ENCODE results near the gene OMP.

The OMP gene

DNA sequence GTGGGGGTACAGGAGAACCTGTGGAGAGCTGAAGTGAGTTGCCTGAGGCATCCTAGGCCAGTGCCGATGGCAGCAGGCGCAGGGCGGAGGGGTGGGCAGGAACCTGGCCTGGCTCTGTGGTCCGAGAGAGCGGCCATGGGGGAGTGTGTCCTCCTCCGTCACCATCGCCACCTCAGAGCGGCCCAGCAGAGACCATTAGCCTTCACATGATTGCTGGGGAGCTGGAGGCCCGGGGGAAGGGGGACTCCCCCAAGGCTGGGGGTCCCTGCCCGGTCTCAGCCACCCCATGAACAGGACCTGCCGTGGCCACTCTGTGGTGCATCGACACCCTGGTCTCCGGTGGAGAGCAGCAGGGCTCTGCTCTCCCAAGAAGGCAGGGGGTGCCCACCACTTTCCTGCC lies 4.1 kb downstream of the OMP start:
- no peak for DNase-seq

DNA sequence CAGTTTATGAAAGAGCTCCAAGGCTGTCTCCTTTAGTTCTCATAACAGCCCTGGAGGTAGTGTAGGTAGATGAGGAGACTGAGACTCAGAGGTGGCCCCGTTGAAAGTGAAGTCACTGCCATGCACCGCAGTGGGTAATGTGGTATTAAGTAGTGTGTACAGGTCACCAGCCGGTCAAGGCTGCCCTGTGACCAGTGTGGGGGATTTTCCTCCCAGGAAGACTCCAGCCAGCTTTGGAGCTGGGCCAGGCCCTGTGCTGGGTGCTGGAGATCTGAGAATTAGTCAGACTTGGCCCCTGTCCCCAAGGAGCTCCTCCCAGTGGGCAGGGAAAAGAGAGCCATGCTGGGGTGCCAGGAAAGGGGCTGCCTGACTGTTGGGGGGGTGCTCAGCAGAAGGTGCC lies 5.3 kb downstream of the OMP start:
- DNase-seq = peak; percentile 75

DNA sequence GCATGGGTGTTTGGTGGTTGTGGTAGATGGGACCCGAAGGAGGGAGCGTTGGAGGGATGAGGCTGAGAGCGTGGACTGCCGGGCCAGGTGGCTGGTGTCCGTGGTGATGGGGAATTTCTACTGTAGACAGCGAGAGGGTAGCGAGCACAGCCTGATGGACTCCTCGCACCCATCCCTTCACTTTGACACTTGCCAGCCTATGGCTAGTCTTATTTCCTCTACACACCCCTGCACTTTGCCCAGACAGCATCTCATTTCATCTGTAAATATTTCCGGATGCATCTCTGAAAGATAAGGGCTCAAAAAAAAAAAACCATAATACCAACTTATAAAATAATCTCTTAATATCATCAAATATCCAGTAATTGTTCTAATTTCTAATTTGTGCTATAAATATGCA lies 5.8 kb downstream of the OMP start:
- no peak for DNase-seq

DNA sequence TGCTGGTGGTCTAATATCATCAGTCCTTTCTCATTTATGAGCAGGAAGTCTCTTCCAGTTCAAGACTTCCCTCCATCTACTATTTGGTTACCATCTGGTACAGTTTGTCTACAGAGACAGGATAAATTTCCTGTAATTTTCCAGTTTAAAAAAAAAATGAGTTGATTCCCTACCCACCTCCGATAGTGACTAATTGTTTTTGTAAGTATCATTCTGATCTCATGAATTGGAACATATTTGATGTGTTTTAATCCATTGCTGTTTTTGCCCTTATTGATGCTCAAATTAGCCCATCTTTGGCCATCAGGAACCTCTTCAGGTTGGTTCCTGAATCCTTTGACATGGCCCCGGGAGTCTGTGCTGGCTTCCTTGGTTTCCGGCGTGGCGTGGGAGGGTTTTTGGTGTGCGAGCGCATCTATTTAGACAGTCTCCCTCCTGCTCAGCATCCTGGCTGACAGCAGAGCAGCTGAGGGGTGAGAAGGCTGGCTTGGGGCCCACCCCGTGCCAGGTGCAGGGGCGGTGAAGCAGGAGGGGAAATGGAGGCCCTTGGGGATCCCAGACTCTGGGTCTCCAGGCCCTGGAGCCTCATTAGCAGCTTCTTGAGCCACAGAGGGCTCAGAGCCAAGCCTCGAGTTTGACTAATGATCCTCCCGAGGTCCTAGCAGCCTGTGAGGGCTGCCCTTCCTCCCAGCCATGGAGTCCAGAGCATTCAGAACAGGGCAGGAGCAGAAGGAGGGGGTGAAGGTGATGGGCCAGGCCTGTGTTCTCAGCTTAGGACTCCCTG lies 6.8 kb downstream of the OMP start:
- peak; percentile 30 for DNase-seq

DNA sequence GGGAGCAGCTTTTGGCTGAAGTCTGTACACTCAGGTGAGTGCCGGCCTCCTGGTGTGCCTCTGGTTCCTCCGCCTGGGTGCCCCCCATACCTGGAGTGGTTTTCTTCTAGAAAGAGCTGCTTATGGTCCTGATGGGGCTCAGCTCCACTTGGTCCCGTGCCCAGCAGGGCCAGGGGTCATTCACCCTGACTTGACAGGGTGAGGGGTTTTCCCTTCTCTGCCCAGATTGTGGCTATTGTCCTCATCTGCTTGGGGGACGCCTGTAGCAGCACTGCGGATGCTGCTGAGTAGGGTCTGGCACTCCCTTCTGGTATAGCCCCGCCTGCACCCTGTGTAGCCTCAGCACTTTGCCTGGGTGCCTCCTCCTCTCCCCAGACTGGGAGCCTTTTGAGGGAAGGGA lies 8.2 kb downstream of the OMP start:
- no peak for DNase-seq

DNA sequence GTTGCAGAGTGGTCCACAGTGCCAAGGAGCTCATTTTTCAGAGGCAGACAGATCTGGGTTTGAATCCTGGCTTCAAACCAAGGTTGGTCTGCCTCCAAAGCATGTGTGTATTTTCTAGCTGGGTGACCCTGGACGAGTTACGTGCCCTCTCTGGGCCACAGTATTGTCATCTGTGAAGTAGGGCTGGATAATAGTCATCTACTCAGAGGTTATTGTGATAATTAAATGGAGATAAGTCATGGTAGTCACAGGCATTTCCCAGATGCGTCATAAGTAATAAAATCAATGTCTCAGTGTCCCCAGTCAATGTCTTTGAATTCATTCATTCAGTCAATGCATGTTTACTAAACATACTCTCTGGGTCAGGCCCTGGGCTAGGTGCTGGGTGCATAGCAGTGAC lies 8.6 kb downstream of the OMP start:
- DNase-seq = no peak

DNA sequence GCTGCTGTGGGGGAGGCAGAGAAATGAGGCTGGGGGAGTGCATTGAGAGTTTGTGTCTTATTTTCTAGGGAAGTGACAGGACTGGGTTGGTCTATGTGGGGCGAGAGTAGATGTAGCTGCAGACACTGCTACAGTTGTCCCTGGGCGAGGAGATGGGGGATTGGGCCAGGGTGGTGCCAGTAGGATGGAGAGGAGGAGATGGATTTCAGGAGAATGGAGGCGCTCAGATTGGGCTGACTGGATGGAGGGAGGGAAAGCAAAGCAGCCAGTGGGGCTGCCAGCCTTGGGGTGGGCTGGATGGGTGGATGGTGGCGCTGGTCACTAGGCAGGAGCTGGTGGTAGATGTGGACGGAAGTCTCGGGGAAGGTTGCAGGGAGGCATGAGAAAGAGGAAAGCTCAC lies 9.3 kb downstream of the OMP start:
- DNase-seq = no peak

DNA sequence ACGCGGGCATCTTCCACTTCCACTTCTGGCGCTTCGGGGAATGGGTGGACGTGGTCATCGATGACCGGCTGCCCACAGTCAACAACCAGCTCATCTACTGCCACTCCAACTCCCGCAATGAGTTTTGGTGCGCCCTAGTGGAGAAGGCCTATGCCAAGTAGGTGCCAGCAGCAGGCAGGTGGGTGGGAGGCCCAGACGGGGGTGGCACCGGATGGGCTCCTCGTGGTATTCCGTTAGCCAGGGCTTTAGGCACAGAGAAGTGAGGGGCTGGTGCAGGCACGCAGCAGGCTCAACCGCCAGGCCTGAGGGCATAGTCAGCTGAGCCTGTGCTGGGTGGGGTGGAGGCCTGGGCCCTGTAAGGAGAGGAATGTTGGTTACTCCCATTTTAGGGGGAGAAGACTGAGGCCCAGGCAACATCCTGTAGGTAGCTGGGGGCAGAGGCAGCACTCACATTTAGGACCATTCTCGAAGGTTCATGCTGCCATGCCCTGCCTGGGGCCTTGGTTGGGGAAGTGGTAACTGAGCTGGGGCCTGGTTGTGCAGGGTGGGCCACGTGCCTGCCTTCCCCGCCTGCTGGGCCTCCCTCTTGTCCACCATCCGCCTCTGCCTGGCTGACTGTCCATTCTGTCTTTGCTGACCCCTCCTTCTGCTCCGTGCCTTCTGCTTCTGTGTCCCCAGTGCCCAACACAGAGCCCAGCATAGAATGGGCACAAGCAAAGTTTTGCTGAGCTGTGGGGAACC lies 10.2 kb downstream of the OMP start:
- DNase-seq = no peak

DNA sequence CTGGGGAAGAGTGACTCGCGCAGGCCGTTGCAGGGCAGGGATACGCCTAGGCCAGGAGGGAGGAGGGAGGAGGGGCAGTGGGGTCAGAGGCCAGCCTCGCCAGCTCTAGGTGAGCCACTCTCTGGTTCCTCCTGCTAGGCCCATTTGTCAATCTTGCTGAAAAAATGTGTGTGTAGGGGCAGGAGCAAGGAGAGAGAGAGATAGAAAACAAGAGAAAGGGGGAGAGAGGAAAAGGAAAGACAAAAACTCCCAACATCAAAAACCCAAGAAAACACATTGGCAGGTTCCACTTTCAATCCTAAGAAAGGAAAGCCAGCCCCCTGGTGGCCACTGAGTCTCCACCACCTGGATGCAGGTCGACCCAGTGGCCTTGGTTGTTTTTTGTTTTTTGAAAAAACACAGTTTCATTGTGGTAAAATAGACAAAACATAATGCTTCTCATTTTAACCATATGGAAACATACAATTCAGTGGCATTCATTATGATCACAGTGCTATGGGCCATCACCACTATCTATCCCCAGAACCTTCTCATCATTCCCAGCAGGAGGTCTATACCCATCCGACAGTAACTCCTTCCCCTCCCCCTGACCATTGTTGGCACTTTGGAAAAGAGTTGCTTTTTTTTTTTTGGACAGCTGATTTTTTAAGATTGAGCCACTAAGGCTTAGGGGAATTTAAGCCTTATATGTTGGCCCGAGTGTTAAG lies 10.9 kb downstream of the OMP start:
- peak; percentile 29 for DNase-seq

DNA sequence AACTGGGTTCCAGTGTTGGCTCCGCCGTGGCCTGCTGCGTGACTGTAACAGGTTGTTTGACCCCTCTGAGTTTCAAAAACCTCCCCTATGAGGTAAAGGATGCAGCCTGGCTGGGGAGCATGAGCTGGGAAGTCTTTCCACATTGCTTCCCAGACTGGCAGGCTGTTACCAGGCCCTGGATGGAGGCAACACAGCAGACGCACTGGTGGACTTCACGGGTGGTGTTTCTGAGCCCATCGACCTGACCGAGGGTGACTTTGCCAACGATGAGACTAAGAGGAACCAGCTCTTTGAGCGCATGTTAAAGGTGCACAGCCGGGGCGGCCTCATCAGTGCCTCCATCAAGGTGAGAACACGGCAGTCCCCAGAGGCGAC lies 11.4 kb downstream of the OMP start:
- no peak for DNase-seq

DNA sequence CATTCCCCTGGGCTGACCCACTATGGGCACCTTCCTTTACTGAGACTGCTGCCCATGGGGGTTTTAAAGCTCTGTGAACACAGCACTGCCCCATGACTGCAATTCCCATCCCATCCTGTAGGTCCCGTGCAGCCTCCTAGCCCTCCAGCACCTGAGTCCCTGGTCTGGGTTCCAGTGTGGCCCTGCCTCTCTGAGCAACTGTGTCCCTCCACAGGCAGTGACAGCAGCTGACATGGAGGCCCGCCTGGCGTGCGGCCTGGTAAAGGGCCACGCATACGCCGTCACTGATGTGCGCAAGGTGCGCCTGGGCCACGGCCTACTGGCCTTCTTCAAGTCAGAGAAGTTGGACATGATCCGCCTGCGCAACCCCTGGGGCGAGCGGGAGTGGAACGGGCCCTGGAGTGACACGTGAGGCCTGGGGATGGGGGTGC lies 12.6 kb downstream of the OMP start:
- DNase-seq = no peak

DNA sequence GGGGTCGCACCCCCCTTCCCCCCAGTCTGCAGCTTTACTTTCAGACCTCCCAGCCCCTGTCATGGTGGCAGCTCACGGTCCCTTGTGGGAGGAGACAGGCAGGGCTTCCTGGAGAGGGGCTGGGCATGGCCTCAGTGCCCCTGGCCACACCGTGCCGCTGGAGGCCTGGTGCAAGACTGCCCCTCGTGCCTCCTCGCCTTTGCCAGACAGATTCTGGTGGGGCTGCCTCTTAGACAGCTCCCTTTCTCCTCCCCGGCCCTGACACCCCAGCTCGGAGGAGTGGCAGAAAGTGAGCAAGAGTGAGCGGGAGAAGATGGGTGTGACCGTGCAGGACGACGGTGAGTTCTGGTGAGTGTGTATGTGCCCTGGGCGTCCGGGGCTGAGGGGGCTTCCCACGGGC lies 13.3 kb downstream of the OMP start:
- no peak for DNase-seq

DNA sequence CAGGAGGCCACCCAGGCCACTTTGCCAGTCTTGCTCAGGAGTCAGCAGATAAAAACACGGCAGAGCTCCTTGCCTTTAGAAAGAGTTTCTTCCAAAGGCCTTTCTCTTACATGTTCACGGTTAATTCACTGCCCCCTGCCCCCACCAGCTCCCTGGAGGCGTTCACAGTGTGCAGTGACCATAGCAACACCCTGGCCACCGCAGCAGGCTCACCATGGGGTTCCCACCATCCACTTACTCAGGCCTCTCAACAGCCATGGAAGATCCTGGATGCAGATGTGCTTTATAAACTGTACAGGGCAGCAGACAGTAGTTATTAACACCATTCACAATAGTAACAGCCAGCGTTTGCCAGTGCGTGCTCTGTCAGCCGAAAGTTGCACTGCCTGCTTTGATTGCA lies 14.9 kb downstream of the OMP start:
- peak; percentile 32 for DNase-seq

DNA sequence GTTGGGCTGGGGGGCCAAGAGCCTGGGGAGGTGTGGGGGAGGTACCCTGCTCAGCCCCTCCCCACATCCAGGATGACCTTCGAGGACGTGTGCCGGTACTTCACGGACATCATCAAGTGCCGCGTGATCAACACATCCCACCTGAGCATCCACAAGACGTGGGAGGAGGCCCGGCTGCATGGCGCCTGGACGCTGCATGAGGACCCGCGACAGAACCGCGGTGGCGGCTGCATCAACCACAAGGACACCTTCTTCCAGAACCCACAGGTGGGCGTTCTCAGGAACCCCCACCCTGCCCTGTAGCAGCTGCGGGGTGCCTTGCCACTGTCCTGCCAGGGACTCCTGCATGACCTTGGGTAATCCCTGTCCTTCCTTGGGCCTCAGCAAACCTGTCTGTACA lies 15.4 kb downstream of the OMP start:
- DNase-seq = no peak

DNA sequence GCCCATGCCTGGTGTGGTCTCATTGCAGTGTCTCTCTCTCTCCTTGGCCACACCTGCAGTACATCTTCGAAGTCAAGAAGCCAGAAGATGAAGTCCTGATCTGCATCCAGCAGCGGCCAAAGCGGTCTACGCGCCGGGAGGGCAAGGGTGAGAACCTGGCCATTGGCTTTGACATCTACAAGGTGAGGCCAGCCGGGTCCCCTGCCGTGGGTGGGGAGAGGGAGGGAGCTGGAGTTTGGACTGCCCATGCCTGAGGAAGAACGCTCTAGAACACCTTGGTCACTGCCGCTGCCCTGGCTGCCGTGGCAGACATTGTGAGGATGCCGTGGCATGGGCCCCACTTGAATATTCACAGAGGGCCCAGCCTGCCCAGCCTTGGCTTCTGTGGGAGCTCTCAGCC lies 16.3 kb downstream of the OMP start:
- no peak for DNase-seq

DNA sequence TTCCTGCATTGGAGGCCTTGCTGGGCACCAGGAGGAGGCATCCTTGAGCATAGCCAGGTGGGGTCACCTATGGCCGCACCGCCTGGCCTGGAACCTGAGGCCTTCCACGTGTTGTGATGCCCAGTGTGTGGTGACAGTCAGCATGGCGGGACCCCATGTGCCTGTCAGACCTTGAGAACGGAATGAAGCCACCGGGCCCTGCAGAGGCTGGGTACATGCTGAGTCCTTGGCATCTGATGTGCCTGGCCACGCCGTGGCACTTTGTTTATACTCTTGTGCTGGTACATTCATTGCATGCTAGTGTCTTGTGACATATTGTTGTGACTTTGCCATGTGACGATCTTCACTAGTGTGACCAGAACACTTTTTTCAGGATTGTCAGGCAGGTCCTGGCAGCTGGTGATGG lies 16.9 kb downstream of the OMP start:
- no peak for DNase-seq

DNA sequence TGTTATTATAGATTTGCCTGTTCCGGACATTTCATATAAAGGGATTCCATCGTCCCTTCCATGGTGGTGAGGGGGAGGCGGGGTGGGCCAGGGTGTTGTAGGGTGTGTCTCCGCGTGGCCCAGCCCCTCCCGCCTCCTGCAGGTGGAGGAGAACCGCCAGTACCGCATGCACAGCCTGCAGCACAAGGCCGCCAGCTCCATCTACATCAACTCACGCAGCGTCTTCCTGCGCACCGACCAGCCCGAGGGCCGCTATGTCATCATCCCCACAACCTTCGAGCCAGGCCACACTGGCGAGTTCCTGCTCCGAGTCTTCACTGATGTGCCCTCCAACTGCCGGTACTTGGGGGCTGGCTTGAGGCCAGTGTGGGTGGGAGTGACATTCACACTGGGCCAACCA lies 17.9 kb downstream of the OMP start:
- no peak for DNase-seq

DNA sequence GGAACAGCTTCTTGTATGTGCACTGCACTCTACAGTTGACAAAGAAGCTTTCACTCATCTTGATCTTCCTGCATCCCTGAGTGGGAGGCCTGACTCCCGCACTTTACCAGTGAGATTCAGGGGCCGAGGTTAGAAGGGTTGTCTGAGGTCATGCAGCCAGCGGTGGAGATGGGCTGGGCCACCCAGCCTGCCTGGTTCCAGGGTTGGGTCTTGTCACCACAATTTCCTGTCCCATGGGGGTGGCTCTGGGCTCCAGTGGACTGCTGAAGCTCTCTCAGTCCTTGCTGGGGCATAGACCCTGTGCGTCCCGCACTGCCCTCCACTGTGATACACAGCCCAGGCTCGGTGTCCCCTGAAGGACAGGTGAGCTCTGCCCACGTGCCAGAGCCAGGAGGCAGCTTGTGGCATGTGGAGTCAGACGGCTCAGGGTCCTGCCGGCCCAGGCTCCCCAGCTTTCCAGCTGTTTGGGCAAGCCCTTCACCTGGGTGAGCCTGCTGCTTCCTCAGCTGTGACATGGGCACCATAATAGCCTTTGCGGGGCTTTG lies 18.5 kb downstream of the OMP start:
- no peak for DNase-seq

DNA sequence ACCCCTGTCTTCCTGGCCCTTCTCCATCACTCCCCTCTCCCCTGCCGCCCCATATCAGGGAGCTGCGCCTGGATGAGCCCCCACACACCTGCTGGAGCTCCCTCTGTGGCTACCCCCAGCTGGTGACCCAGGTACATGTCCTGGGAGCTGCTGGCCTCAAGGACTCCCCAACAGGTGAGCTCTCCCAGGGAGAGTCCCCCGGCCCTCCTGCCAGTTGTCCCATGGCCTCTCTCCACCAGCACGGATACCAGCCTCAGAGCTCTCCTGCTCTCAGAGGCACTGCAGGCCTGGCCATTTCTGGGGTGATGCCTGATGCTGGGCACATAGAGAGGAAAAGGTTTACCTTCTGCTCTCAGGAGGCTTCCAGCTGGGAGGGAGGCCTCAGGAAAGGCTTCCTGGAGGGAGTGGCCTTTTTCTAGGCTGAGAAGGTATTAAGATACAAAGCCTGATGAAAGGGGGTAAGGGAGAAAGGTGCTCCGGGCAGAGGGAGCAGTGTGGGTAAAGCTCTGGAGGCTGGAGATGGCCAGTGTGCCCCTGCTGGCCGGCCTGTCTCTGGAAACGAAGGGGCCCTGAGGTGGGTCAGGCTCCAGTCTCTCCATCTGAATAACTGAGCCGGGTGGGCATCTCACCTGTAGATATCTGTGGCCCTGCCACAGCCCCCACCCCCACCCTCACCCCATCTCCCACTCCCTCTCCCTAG lies 19.4 kb downstream of the OMP start:
- no peak for DNase-seq

DNA sequence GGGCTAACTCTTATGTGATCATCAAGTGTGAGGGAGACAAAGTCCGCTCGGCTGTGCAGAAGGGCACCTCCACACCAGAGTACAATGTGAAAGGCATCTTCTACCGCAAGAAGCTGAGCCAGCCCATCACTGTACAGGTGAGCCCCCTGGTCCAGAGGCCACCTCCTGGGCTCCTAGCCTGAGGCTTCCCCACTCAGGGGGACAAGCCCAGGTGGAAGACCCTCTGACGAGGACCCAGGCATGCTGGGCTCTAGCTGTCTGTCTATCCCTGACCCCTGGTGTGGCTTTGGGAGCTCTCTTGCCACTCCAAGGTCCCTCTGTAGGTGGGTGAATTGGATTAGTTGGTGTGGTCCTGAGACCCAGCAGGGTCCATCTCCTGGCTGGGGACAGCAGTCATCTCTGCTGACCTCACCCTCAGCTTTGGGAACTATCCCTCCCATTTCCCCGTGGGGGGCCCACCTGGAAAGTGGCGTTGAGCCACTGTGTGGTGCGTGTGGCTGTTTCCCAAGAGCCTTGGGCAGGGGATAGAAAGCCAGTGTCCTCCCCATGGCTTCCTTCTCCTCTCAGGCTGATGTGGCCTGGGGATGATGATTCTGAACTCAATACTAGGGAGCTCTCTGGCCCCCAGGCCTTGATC lies 20.1 kb downstream of the OMP start:
- DNase-seq = no peak

DNA sequence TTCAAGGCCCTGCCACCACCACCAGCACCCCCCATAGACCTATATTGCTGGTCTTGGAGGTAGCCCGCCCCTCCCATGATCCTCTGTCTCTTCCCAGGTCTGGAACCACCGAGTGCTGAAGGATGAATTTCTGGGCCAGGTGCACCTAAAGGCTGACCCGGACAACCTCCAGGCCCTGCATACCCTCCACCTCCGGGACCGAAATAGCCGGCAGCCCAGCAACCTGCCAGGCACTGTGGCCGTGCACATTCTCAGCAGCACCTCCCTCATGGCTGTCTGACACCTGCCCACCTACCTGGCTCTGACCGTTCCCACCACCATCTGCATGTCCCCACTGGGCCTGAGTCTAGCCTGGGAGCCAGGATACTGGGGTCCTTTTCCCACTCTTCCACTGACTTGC lies 21.0 kb downstream of the OMP start:
- DNase-seq = no peak

DNA sequence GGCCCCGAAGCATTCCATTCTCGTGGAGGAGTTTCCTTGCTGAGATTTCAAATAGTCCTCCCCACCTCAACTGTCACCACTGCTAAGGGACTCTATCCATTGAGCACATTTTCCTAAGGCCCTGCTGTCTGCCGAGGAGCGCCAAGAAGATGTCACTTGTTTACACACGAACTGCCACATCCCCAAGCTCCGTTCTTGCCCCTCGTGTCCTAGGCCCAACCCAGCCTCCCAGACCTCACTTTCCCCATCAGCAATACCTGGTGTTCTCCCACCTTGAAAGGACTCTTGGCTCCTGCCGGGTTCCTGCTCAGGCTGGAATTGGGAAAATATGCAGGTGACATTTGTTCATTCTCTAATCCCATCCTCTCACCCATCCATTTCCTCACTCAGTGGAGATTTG lies 21.4 kb downstream of the OMP start:
- no peak for DNase-seq

Data from fibroblast of skin of scalp (primary cell).